ENCODE data around the gene KCNH8.

DNA sequence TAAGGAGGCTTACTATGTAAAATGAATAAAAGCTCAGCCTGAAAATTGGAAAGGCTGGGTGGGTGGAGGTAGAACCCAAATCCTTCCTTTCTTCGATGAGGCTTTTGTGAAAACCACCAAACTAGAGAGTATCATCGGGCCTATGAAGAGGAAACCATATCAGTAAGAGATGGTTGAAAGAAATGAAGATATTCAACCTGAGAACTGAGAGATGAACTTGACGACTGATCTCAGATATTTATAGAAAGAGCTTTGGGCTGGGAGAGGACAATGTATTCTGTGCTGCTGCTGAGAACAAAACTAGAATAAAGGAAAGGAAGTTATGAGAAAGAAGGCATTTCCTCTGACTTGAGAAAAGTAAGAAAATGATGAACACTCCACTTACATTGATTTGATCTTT, 236.6 kb downstream of the KCNH8 start:
- TF ChIP-seq CTCF (IDR thresholded peaks at IDR 0.05 in 2 of 3, conservative IDR thresholded peaks at IDR 0.05 in 1 of 3; ENCODE audit: borderline replicate concordance in 1 of 3, insufficient read depth in 1 of 3, low read depth in 2 of 3, low read length in 2 of 3) (no peak), POLR2A (IDR thresholded peaks at IDR 0.05; ENCODE audit: borderline replicate concordance, extremely low read depth, insufficient read depth, insufficient read length) (no peak), YY1 (IDR thresholded peaks at IDR 0.05; ENCODE audit: extremely low read depth, insufficient replicate concordance, low read depth, low read length) (no peak)

All from HCT116 (cell line).